ENCODE measurements around the gene HAUS6. TPM values are rescaled to one million over a fixed set of nuclear protein-coding genes. Genes with fewer than 3 reads are reported as not detected.
"Not testable (repeated sequence)": the region's sequence is repeated elsewhere in the genome, so short reads cannot be mapped to it uniquely, and the experiment has no call there.

The HAUS6 gene
- total and polyA plus RNA-seq, 2 donors, result 5.6 to 25.0 TPM

DNA sequence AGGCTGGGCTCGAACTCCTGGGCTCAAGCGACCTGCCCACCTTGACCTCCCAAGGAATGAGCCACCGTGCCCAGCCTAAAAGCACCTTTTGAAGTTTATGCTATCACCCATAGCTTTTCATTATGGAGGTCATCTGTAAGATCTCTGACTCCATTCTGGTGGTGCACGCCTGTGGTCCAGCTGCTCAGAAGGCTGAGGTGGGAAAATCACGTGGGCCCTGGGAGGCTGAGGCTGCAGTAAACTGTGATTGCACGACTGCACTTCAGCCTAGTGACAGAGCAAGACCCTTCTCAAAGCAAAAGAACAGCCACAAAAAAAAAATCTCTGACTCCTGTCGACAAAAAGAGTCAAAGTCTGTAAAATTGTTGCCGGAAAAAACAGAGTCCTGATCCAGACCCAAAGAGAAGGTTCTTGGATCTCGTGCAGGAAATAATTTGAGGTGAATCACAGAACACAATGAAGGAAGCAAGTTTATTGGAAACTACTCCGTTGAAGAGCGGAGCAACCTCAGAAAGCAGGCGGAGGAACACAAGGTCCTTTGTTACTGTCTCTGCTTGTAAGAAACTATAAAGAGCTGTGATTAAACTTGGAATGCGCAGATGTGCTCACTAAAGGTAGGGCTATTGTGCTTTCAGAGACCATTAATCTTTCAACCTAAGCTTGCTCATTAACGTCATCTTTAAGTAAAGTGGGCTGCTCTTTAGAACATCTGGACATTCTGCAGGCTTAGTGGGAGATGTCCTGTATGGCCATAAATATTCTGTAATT lies 2.0 kb upstream of the HAUS6 start:
- DNase-seq (ENCODE audit: extremely low spot score), result no peak
- Histone ChIP-seq H3K4me1 (ENCODE audit: insufficient read depth) (peaks cover 3% of the 10 kb centered on the region), H3K4me3 (ENCODE audit: low read depth, low read length) (no peak overlapping the region), H3K27ac (ENCODE audit: low read depth) (no peak overlapping the region), H3K36me3 (ENCODE audit: insufficient read depth) (no peaks in the 10 kb centered on the region)
- 43% methylated on average over 14 of the region's 14 CpGs for WGBS

DNA sequence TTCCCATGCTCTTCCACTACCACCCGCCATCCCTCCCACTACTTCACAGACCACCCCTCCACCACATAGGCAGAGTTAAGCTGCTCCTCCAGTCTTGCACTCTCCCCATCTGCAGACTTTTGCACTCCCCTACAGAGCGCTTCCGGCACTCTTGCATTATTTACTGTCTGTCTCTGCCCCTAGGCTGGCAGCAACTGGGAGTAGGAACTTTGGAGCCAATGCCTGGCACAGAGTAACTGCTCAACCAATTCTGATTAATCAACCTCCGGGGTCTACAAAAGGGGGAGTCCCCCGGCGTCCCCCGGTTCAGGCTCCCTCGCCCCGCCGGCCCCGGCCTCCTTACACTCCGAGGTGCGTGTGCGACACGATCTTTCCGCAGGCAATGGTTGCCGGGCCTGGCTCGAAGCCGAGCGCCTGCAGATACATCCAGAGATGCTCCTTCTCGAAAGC lies 498 bp downstream of the HAUS6 start:
- H3K36me3 ChIP-seq (ENCODE audit: insufficient read depth), result no peaks in the 10 kb centered on the region
- no peak overlapping the region for H3K27ac ChIP-seq (ENCODE audit: low read depth)
- 1% methylated on average over 21 of the region's 21 CpGs for WGBS
- no peak for DNase-seq (ENCODE audit: extremely low spot score)
- H3K4me3 ChIP-seq (ENCODE audit: low read depth, low read length), result peak overlapping the region; percentile 79
- H3K4me1 ChIP-seq (ENCODE audit: insufficient read depth), result peaks cover 3% of the 10 kb centered on the region

DNA sequence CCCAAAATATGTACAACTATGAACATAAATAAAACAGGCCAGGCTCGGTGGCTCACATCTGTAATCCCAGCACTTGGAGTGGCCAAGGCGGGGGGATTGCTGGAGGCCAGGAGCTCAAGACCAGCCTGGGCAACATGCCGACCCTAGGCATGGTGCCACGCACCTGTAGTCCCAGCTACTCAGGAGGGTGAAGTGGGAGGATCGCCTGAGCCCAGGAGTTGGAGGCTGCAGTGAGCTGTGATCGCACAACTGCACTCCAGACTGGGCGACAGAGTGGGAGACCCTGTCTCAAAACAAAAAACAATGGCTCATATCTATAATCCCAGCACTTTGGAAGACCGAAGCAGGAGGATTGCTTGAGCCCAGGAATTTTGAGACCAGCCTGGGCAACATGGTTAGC lies 1.5 kb downstream of the HAUS6 start:
- no peak overlapping the region for H3K27ac ChIP-seq (ENCODE audit: low read depth)
- H3K4me1 ChIP-seq (ENCODE audit: insufficient read depth), result peaks cover 3% of the 10 kb centered on the region
- 85% methylated on average over 8 of the region's 8 CpGs for whole genome bisulfite sequencing
- H3K36me3 ChIP-seq (ENCODE audit: insufficient read depth), result no peaks in the 10 kb centered on the region
- no peak overlapping the region for H3K4me3 ChIP-seq (ENCODE audit: low read depth, low read length)
- DNase-seq (ENCODE audit: extremely low spot score), result no peak

DNA sequence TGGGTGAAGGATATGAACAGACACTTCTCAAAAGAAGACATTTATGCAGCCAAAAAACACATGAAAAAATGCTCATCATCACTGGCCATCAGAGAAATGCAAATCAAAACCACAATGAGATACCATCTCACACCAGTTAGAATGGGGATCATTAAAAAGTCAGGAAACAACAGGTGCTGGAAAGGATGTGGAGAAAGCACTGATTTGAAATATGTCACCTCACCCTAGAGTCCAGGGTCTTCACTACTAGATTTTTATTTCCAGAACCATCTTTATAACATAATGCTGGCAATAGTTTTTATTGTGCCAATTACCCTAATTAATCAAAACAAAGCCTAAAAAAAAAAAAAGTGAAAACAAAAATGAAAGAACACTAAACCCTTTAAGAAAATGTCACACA lies 5.3 kb downstream of the HAUS6 start:
- DNase-seq (ENCODE audit: extremely low spot score); H3K36me3 ChIP-seq (ENCODE audit: insufficient read depth); H3K4me1 ChIP-seq (ENCODE audit: insufficient read depth); H3K27ac ChIP-seq (ENCODE audit: low read depth); H3K4me3 ChIP-seq (ENCODE audit: low read depth, low read length): not testable (repeated sequence)

DNA sequence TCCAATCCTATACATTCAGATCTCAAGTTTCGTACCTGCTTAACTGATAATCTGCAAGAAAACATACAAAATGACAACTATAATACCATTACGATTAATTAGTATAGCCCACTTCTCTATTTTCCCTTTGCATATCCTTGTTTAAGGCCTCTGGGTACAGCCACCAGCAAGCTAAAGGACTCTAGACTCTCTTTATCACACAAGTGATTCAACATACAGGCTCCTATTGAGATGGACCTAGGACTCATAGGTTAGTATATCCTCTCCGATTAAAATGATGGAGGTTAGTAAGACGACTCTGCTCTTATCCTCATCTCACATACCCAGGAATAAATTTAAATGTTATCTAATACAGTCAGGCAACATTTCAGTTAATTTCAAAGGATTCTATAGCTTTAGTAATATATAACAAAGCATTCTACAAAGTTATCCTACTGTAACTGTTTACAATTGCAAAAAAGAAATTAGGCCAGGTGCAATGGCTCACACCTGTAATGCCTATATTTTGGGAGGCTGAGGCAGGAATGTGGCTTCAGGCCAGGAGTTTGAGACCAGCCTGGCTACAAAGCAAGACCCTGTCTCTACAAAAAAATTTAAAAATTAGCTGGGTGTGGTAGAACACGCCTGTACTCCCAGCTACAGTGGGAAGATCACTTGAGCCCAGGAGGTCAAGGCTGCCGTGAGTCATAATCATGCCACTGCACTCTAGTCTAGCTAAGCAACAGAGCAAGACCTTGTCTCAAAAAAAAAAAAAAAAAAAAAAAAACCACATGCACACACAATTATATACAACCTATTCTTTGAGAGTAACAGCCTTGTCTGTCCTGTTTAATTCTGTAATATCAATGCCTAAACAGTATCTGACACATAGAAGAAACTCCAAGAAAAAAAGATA lies 15.4 kb downstream of the HAUS6 start:
- 91% methylated on average over 6 of the region's 6 CpGs for WGBS
- DNase-seq (ENCODE audit: extremely low spot score), result no peak
- H3K27ac ChIP-seq (ENCODE audit: low read depth), result no peak overlapping the region
- H3K4me3 ChIP-seq (ENCODE audit: low read depth, low read length), result no peak overlapping the region
- H3K36me3 ChIP-seq (ENCODE audit: insufficient read depth), result peaks cover 6% of the 10 kb centered on the region
- no peaks in the 10 kb centered on the region for H3K4me1 ChIP-seq (ENCODE audit: insufficient read depth)

DNA sequence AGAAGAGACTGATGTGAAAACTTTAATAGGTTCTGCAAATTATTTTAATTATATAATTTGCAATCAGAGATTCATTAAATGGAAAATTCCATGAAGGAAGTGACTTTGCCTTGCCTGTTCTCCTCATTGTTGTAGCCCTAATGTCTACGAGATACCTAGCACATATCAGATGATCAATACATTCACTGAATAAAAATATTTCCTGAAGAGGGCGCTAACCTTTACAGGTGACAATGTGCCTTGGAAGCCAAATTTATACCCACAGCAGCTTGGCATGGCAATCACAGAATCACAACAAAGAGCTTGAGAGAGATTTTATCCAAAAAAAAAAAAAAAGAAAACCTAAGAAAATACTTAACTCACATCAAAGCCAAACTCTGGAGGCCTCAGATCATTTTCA lies 17.4 kb downstream of the HAUS6 start:
- Histone ChIP-seq H3K4me1 (ENCODE audit: insufficient read depth) (no peaks in the 10 kb centered on the region), H3K27ac (ENCODE audit: low read depth) (no peak overlapping the region), H3K36me3 (ENCODE audit: insufficient read depth) (peaks cover 4% of the 10 kb centered on the region), H3K4me3 (ENCODE audit: low read depth, low read length) (no peak overlapping the region)
- 75% methylated on average over 2 of the region's 2 CpGs for WGBS
- DNase-seq (ENCODE audit: extremely low spot score), result no peak

DNA sequence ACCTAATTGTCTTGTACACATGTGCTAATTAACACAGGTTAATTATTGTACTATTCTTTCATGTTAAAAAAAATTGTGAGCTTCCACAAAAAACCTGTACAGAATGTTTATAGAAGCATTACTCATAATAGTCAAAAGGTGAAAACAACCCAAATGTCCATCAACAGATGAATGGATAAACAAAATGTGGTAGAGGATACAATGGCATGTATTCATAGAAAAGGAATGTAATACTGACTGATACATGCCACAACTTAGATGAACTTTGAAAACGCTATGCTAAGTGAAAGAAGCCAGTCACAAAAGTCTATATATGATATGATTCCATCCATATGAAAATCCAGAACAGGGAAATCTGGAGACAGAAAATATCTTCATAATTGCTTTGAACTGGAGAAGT lies 27.9 kb downstream of the HAUS6 start:
- Histone ChIP-seq H3K4me3 (ENCODE audit: low read depth, low read length) (no peak overlapping the region), H3K4me1 (ENCODE audit: insufficient read depth) (no peaks in the 10 kb centered on the region), H3K27ac (ENCODE audit: low read depth) (no peak overlapping the region), H3K36me3 (ENCODE audit: insufficient read depth) (peaks cover 6% of the 10 kb centered on the region)
- 78% methylated on average over 1 of the region's 1 CpG for WGBS
- no peak for DNase-seq (ENCODE audit: extremely low spot score)

DNA sequence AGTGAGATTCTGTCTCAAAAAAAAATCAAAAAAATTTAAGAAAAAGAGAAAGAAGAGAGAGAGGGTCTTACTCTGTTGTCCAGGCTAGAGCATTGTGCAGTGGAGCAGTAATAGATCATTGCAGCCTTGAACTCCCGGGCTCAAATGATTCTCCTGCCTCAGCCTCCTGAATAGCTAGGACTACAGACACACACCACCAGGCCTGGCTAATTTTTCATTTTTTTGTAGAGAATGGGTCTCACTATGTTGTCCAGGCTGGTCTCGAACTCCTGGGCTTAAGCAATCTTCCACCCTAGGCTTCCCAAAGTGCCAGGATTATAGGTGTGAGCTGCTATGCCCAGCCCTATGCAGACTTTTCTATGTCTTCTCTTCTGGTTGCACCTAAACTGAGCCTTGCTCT lies 28.5 kb downstream of the HAUS6 start:
- peaks cover 6% of the 10 kb centered on the region for H3K36me3 ChIP-seq (ENCODE audit: insufficient read depth)
- H3K27ac ChIP-seq (ENCODE audit: low read depth), result no peak overlapping the region
- DNase-seq (ENCODE audit: extremely low spot score), result no peak
- WGBS, result 98% methylated on average over 2 of the region's 2 CpGs
- no peaks in the 10 kb centered on the region for H3K4me1 ChIP-seq (ENCODE audit: insufficient read depth)
- no peak overlapping the region for H3K4me3 ChIP-seq (ENCODE audit: low read depth, low read length)

DNA sequence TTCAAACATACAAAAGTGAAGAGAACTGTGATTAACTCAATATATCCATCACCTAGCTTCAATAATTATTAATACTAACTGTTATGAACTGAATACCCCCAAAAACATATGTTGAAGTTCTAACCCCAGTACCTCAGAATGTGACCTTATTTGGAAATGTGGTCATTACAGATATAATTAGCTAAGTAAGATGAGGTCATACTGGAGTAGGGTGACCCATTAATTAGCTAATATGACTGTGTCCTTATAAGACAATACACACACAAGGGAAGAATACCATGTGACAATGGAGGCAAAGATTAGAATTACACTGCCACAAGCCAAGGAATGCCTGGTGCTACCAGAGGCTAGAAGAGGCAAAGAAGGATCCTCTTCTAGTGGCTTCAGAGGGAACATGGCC lies 45.7 kb downstream of the HAUS6 start:
- no peak overlapping the region for H3K4me3 ChIP-seq (ENCODE audit: low read depth, low read length)
- DNase-seq (ENCODE audit: extremely low spot score), result no peak
- peaks cover 1% of the 10 kb centered on the region for H3K4me1 ChIP-seq (ENCODE audit: insufficient read depth)
- no peak overlapping the region for H3K27ac ChIP-seq (ENCODE audit: low read depth)
- peaks cover 7% of the 10 kb centered on the region for H3K36me3 ChIP-seq (ENCODE audit: insufficient read depth)

DNA sequence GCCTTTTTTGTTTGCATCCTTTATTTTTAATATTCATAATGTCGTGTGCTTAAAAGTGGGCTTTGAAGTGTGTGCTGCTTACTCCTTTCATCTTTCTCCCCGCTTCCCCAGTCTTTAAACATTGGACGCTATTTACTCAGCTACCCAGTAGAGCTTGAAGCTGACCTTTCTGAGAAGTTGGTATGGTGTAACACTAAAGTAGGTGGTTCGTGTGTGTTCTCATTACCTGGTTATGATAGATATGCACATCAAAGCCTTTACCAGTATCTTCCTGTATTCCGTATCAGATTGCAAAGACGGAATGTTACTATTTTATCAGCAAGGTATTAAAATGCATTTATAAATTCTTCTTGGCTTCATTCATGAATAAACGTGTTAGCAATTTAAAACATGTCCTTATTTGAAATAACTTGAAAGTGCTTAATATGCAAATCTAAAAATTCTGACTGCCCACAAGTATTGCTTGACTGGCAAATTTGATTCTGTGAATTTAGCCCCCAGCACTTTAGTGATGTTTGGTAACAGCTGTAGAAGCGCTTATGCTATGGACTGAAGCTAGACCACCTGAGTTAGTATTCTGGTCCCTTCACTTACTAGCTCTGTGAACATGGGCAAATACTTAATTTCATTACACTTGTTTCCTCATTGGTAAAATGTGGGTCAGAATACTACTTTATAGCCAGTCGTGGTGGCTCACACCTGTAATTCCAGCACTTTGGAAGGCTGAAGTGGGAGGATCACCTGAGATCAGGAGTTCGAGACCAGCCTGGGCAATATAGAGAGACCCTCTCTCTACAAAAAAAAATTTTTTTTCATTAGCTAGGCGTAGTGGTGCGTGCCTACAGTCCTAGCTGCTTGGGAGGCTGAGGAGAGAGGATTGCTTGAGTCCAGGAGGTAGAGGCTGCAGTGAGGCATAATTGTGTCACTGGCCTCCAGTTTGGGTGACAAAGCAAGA lies 51.8 kb downstream of the HAUS6 start:
- Histone ChIP-seq H3K4me1 (ENCODE audit: insufficient read depth) (peaks cover 2% of the 10 kb centered on the region), H3K27ac (ENCODE audit: low read depth) (no peak overlapping the region), H3K36me3 (ENCODE audit: insufficient read depth) (peaks cover 1% of the 10 kb centered on the region), H3K4me3 (ENCODE audit: low read depth, low read length) (peak overlapping the region; percentile 77)
- no peak for DNase-seq (ENCODE audit: extremely low spot score)
- 56% methylated on average over 12 of the region's 12 CpGs for WGBS

DNA sequence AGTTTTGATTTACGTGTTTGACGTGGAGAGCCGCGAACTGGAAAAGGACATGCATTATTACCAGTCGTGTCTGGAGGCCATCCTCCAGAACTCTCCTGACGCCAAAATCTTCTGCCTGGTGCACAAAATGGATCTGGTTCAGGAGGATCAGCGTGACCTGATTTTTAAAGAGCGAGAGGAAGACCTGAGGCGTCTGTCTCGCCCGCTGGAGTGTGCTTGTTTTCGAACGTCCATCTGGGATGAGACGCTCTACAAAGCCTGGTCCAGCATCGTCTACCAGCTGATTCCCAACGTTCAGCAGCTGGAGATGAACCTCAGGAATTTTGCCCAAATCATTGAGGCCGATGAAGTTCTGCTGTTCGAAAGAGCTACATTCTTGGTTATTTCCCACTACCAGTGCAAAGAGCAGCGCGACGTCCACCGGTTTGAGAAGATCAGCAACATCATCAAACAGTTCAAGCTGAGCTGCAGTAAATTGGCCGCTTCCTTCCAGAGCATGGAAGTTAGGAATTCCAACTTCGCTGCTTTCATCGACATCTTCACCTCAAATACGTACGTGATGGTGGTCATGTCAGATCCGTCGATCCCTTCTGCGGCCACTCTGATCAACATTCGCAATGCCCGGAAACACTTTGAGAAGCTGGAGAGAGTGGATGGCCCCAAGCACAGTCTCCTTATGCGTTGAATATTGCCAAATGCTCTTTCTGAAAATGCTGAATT lies 52.6 kb downstream of the HAUS6 start:
- peaks cover 2% of the 10 kb centered on the region for H3K4me1 ChIP-seq (ENCODE audit: insufficient read depth)
- peaks cover 1% of the 10 kb centered on the region for H3K36me3 ChIP-seq (ENCODE audit: insufficient read depth)
- WGBS, result 3% methylated on average over 33 of the region's 33 CpGs
- peak overlapping the region; percentile 77 for H3K4me3 ChIP-seq (ENCODE audit: low read depth, low read length)
- H3K27ac ChIP-seq (ENCODE audit: low read depth), result no peak overlapping the region
- DNase-seq (ENCODE audit: extremely low spot score), result no peak

DNA sequence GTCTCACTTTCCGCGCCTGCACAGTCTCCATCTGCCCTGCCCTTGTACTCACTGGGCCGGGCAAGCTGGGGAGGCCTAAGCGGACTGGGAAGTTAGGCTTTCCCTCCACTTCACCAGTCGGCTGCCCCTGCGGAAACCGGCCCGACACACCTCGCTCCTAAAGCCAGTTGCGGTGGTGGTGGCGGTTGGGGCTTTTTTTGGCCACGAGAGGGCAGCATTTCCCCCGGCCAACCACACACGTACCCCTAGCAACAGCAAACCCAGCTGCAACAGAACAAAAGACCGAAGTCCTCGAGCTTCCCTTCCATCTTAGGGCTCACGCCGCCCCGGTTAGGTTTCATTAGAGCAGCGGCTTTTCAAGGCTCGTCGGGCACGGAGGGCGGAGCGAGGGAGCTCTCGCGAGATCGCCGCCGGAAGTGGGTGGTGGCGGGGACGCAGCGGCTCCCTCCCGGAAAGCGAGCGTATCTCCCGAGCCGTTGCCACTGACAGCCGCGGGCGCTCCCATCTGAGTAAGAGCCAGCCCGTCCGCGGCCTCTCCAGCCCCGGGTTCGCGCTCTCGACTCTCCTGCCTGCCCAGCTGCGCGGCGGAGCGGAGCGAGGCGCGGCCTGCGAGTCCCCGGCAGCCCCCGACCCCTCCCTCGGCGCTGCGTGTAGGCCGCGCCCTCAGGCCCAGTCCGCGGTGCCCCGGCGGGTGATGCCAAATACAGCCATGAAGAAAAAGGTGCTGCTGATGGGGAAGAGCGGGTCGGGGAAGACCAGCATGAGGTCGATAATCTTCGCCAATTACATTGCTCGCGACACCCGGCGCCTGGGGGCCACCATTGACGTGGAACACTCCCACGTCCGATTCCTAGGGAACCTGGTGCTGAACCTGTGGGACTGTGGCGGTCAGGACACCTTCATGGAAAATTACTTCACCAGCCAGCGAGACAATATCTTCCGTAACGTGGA lies 53.5 kb downstream of the HAUS6 start, which contains the start of gene RRAGA:
Gene RRAGA (plus strand): TSS at position 462 of the 951 bp plus-strand sequence. CDS start 233 bp downstream, at position 695.
- Histone ChIP-seq H3K27ac (ENCODE audit: low read depth) (peak within 1 kb of the TSS; percentile 95), H3K4me1 (ENCODE audit: insufficient read depth) (peaks cover 2% of the 10 kb centered on the region), H3K4me3 (ENCODE audit: low read depth, low read length) (peak within 1 kb of the TSS; percentile 77), H3K36me3 (ENCODE audit: insufficient read depth) (peaks cover 1% of the 10 kb centered on the region)
- DNase-seq (ENCODE audit: extremely low spot score), result peak; percentile 94
- under 1% methylated on average over 82 of the region's 82 CpGs for WGBS

Measured in urinary bladder (tissue), 4 donors.